AG04449 (cell line): ENCODE data around the gene SCP2D1.

ENCODE experiments used
- CTCF ChIA-PET: fragments of 350-600 bp; formaldehyde crosslinking; extraction: SDS; loops from one replicate; lab custom pipeline; 2021; ENCODE audit warnings: antibody characterized with exemption; lab: Yijun Ruan, JAX
- POLR2A ChIA-PET: fragments of 400-600, 350-600 bp; formaldehyde crosslinking; extraction: SDS; loops from one replicate; lab custom pipeline; 2020; ENCODE audit warnings: antibody characterized with exemption, inconsistent platforms; lab: Yijun Ruan, JAX
- DNase-seq: peaks from one replicate; pipeline ENCODE4 v3.0.0-alpha.2; 2010; ENCODE audit warnings: low read depth, low spot score
- H3K4me3 ChIP-seq: 2 replicates; pipeline ENCODE4 v1.5.1; 2011; ENCODE audit warnings: low read depth, mild to moderate bottlenecking, control low read depth, low read length
- CTCF ChIP-seq: IDR thresholded peaks from one replicate; pipeline ENCODE4 v1.5.1; 2011; ENCODE audit warnings: mild to moderate bottlenecking, moderate library complexity, low read length, control low read depth, inconsistent platforms; ENCODE audit not compliant: insufficient read depth; ENCODE audit errors: missing control alignments

SCP2D1 gene

DNA sequence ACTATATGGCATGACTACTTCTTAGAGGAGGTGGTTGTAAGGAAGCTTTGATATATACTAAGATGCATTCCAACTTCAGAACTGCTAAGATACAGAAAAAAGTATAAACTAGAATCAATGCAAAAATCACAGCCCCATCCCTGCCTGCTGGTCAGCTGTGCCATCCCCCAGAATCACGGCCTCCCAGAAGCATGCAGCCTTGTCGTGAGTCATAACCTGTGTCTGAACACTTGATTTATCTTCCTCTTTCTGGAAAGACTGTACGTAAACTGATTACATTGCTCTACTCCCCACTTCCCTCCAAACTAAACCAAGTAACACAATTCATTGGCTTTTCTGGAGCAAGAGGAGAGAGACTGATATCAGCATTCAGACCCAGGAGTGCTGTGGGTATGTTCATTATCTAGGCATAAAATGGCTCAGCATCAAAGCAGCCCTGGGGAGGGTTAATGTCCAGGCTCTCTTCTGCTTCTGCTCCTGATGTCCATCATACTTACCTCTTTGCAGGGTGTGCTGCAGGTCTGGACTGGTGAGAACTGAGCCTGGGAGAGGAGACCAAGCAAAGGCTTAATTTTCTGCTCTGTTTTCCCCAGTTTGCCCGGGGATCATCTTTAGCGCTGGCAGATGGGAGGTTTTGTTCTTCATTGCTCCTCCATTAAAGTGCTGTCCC, 18.4 kb downstream of the SCP2D1 start:
- no peak for DNase-seq
- no peak for TF ChIP-seq CTCF
- no peak overlapping the region for H3K4me3 ChIP-seq
- CTCF ChIA-PET = no interaction called here
- POLR2A ChIA-PET = no interaction called here

DNA sequence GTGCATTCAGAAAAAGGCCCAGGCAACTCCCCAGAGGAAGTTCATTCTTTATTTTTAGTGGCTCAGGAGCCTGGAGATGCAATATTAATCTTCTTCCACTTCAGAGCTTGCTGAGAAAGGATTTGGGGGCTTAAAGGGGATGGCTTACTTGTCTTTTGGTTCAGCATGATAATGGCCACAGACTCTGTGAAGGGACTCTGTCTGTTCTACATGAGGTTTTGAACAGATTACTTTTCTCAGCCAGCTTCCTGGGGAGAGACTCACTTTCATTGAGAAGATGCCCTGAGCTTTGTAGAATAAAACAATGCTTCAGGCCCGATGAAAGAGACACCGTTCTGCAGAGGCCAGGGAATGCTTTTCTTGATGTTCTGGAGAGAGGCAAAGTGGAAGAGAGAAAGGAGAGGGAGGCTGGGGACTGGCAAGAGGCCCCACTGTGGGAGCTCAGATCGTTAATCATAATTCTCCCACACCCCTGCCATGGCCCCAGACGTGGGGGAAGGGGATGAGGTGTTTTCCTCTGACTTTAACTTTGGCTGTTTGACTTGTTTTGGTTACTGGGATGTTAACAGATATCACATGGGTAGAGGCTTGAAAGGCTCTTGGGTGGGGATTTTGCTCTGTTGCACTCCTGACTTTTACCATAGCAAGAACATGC, 19.1 kb downstream of the SCP2D1 start:
- H3K4me3 ChIP-seq = no peak overlapping the region
- no peak for DNase-seq
- no peak for TF ChIP-seq CTCF
- CTCF ChIA-PET = no interaction called here
- POLR2A ChIA-PET = no interaction called here

DNA sequence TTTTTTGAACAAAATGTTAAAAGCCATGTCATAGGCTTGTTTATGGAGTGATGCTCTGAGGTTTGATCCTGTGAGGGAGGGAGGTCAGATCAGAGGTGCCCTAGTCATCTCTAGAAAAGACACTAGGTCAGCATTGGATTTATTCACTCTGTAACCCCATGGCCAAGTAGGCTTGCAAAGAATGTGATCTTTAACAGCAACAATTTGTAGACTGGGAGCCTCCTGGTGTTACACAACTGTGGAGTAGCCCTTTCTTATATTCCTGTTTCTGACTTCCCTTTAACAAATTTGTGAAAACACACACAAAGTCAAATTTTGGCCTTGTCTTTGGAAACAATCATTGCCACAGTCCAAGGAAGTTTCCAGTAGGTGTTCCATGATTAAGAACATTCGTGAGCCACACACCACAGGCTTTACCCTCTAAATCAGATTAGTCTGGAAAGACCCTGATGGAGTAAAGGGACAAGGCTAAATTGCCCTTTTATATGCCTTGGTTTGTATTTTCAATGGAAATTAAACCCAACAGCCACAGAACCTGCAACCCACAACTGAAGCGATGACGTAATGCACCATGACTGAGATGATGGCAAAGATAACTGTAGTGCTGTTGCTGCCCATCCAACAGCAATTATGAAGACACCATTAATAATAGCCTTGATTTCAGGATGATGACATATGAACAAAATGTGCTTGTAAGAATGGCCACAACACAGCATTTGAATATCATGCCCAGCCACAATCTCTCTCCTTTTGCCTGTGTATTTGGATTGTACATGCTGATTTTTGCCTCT, 22.1 kb downstream of the SCP2D1 start:
- DNase-seq = no peak
- no peak overlapping the region for H3K4me3 ChIP-seq
- no peak for TF ChIP-seq CTCF
- CTCF ChIA-PET = no interaction called here
- POLR2A ChIA-PET = no interaction called here

DNA sequence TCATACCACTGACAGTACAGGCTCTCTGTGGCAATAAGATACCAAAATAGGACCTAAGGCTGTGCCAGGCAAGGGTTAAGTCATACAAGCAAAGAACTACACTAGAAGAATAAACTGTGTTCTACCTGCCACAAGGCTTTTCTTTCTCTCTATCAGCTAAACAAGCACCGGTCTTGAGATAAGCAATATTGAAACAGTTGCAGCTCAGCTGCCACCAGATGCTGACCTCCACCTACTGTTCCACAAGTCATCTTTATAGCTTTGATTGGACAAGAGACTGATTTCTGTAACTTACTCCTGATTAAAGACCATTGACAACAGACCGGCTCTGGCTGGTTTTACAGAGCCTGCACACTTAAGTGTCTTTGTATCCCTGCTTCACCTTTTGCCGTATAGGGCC, 24.1 kb downstream of the SCP2D1 start:
- ChIA-PET POLR2A (no interaction called here), CTCF (no interaction called here)
- no peak for TF ChIP-seq CTCF
- DNase-seq = no peak
- H3K4me3 ChIP-seq = no peak overlapping the region

DNA sequence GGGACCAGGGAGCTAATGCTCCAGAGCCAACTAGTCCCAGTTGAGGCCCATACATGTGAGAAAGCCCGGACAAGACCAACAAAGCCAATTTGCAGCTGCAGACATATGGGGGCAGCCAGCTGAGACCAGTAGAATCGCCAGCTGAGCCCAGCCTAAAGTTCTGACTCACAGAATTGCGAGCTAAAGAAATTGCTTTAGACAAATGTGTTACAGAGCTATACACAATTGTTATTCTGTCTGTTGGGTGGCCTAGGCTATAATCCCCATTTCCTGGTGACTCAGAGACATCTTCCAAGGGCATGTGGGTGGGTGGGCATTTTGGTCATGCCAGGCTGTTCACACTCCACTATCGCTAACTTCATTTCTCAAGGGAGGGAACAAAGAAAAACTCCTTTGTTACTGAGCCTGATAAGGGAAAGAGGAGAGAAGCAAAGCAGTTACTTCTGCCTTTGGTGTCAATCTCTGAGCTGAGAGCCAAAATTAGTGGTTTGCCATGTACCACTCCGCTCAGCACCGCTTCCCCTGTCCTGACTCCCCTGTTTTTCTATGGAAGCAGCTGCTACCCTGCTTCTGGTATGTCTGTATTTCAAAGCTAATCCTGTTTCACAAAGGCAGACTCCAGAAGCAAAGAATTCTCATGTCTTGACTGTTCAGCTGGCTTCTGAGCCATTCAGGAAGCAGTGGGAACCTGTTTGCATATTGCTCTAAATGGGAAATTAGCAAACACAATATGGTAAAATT, 26.1 kb downstream of the SCP2D1 start:
- CTCF ChIA-PET = no interaction called here
- POLR2A ChIA-PET = no interaction called here
- DNase-seq = no peak
- H3K4me3 ChIP-seq = no peak overlapping the region
- TF ChIP-seq CTCF = no peak
